ENCODE data around the gene PICK1.

GRCh38 chr22:38088629-38089473 is 31.6 kb downstream of the PICK1 start:
- TF ChIP-seq, protein P1, sequence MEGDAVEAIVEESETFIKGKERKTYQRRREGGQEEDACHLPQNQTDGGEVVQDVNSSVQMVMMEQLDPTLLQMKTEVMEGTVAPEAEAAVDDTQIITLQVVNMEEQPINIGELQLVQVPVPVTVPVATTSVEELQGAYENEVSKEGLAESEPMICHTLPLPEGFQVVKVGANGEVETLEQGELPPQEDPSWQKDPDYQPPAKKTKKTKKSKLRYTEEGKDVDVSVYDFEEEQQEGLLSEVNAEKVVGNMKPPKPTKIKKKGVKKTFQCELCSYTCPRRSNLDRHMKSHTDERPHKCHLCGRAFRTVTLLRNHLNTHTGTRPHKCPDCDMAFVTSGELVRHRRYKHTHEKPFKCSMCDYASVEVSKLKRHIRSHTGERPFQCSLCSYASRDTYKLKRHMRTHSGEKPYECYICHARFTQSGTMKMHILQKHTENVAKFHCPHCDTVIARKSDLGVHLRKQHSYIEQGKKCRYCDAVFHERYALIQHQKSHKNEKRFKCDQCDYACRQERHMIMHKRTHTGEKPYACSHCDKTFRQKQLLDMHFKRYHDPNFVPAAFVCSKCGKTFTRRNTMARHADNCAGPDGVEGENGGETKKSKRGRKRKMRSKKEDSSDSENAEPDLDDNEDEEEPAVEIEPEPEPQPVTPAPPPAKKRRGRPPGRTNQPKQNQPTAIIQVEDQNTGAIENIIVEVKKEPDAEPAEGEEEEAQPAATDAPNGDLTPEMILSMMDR (conservative IDR thresholded peaks at IDR 0.05 in 1 of 2, IDR thresholded peaks at IDR 0.05 in 1 of 2; ENCODE audit: extremely low read depth in 1 of 2, insufficient read depth in 1 of 2, low read depth in 1 of 2, low read length in 2 of 2) = no peak
- TF ChIP-seq EZH2 (IDR thresholded peaks at IDR 0.05; ENCODE audit: borderline replicate concordance, low read length) = no peak

All from mammary epithelial cell (primary cell).